IPS DF 4.7 (cell line): Measurements from ENCODE around the gene SRRM2.
"Not testable (repeated sequence)": the region's sequence is repeated elsewhere in the genome, so short reads cannot be mapped to it uniquely, and the experiment has no call there.

Source experiments
- DNase-seq: peaks from one replicate; pipeline ENCODE4 v3.0.0-alpha.2; 2013; ENCODE audit warnings: low spot score; ENCODE audit errors: extremely low read depth

The SRRM2 gene

GRCh38 chr16:2713985-2714774, 38.3 kb upstream of the SRRM2 start:
- no peak for DNase-seq

DNA sequence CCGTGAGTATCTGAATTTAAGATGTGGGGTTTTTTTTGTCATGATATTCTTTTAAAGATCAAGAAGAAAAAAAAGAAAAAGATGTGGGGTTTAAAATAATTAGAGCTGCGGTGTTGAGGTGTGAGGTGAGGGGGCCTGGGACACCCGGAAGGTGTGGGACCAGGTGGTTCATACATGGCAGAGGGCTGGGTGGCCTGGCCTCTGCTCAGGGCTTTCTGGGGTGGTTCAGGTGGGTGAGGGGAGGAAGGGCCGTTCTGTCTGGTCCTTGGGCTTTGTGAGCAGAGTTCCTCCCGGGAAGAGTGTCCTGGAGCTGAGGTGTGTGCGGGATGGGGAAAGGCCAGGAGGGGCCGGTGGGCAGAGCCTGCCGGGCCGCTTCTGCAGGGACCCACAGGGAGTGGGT, 37.4 kb upstream of the SRRM2 start:
- DNase-seq, result no peak

GRCh38 chr16:2715519-2715918, 36.9 kb upstream of the SRRM2 start:
- DNase-seq, result no peak

DNA sequence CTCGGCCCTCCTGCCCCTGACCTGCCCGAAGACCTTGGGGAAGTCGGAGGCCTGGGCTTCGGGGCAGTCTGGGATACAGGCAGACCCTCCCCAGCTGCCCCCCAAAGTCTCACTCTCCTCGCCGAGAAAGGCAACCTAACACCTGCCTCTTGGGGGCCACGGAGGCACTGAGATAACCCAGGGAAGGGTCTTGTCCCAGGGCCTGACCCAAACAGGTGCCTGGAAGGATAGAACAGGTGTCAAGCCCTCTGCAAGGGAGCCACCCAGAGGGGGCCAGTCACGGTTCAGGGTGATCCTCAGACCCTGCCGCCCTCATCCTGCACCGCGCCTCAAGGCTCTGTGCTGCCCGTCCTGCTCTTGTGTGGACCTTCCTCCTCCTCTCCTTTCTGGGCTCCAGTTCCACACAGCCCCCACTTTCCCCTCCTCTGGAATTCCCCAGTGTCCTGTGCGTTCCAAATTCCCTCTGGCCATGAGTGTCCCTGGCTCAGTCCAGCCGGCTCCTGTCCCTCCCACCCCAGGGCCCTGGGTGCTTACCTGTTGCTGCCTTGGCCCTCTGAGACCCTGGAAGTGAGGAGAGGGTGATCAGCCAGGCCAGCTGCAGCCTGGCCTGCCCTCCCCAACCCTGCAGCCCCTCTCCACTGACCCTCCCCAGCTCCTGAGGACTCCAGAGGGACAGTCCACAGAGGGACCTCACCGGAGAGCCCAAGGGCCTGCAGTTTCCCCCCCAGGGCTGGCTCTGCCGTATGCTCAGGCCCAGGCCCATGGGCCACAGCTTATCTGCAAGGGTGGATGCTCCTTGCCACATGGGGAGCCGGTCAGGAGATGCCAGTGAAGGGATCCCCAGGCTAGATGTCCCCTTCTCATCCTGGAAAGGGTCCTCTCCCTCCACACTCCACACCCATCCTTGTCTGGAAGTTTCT, 36.2 kb upstream of the SRRM2 start:
- no peak for DNase-seq

GRCh38 chr16:2716948-2717347, 35.5 kb upstream of the SRRM2 start:
- no peak for DNase-seq

GRCh38 chr16:2717383-2718263, 34.8 kb upstream of the SRRM2 start:
- DNase-seq, result no peak

- no peak for DNase-seq
These were observed 32.9 kb upstream of the SRRM2 start for GRCh38 chr16:2719328-2720063.

- no peak for DNase-seq
These were observed 32.4 kb upstream of the SRRM2 start, which contains the start of gene PRSS27 for GRCh38 chr16:2720064-2720457. Gene PRSS27 (minus strand): TSS chr16:2720224. CDS start chr16:2720160, 64 bp downstream.

- peak; percentile 49 for DNase-seq
These were observed 31.5 kb upstream of the SRRM2 start for GRCh38 chr16:2720719-2721633.

DNA sequence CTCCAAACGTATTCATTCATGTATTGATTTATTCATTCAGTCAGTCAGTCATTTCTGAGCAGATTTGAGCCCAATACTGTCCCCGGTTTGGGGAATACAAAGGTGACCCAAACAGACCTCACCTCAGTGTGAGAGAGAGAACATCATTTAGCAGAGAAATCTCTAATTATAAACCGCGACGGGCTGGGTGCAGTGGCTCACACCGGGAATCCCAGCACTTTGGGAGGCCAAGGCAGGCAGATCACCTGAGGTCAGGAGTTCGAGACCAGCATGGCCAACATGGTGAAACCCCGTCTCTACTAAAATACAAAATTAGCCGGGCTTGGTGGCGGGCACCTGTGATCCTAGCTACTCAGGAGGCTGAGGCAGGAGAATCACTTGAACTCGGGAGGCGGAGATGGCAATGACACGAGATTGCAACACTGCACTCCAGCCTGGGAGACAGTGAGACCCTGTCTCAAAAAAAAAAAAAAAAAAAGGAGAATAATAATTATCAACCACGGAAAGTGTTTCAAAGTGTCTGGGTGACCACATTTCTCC, 30.7 kb upstream of the SRRM2 start:
- DNase-seq, result not testable (repeated sequence)

- DNase-seq, result no peak
These were observed 28.3 kb upstream of the SRRM2 start for GRCh38 chr16:2724088-2724676.

- DNase-seq, result no peak
These were observed 27.6 kb upstream of the SRRM2 start for GRCh38 chr16:2724816-2725348.

- no peak for DNase-seq
These were observed 25.5 kb upstream of the SRRM2 start for GRCh38 chr16:2726923-2727322.

DNA sequence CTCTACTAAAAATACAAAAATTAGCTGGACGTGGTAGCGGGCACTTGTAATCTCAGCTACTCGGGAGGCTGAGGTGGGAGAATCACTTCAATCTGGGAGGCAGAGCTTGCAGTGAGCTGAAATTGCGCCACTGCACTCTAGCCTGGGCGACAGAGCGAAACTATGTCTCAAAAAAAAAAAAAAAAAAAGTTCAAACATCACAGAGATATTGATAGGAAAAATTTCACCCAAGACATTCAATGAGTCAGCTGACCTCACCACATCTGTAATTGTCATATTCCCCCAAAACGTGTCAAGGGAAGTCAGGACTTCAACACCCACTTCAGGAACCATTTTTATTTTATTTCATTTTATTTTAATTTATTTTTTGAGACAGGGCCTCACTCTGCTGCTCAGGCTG, 24.4 kb upstream of the SRRM2 start:
- no peak for DNase-seq

DNA sequence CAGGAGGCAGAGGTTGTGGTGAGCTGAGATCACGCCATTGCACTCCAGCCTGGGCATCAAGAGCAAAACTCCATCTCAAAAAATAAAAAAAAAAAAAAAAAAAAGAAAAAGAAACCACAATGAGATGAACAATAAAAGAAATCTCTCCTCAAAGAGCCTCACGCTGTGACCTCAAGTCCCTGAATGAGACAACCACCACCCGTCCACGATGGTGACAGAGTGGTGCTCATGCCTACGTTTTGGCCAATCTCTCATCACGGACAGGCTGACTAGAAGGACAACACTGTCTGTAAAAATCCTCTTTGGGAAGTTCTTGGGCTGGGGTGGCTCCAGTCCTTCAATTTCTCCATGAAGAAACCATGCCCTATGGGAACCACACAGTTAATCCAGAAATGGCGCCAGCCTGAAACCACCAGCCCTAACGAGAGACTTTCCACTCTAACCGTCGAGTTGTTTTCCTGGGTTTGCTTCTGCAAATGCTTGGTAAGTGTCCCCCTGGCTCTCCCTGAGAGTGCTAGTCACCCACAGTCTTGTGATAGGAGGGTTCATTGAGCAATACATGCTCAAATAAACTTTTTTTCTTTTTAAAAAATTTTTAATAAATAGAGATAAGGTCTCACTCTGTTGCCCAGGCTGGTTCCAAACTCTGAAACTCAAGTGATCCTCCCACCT, 17.5 kb upstream of the SRRM2 start:
- DNase-seq, result no peak

- no peak for DNase-seq
These were observed 15.8 kb upstream of the SRRM2 start for GRCh38 chr16:2736476-2737237.

DNA sequence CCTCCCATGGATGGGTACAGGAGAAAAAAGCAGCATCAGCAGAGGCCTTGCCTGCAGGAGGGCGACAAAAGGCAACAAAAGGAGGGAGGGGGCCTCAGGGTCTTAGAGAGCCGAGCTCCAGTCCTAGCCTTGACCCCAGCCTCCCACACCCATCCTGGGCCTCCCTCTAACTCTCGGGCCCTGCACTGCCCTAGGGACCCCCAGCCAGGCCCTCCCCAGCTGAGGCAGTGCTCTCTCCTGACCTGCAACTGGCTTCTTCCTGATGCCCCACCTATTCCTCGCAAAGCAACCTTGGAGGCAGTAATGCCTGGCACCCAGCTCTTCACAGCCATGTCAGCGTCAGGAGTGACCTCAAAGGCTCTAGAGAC, 15.2 kb upstream of the SRRM2 start:
- DNase-seq, result no peak
